Measurements from ENCODE around the gene ASXL2. TPM values are rescaled to one million over a fixed set of nuclear protein-coding genes. Genes with fewer than 3 reads are reported as not detected.
A peak's percentile ranks its signal among the peaks of the same experiment; 100 is the strongest.
"Not testable (repeated sequence)": the region's sequence is repeated elsewhere in the genome, so short reads cannot be mapped to it uniquely, and the experiment has no call there.

The ASXL2 gene
- total RNA-seq, 2 donors from 2014 or later: 30.7 to 33.8 TPM

DNA sequence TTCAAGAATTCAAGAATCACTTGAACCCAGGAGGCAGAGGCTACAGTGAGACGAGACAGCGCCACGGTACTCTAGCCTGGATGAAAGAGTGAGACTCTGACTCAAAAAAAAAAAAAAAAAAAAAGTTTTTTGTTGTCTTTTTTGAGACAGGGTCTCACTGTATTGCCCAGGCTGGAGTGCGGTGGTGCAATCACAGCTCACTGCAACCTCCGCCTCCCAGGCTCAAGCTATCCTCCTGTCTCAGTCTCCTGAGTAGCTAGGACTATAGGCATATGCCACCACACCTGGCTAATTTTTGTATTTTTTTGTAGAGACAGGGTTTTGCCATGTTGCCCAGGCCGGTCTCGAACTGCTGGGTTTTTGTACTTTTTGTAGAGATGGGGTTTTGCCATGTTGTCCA lies 28.9 kb downstream of the ASXL2 start:
- ATAC-seq: not testable (repeated sequence)

DNA sequence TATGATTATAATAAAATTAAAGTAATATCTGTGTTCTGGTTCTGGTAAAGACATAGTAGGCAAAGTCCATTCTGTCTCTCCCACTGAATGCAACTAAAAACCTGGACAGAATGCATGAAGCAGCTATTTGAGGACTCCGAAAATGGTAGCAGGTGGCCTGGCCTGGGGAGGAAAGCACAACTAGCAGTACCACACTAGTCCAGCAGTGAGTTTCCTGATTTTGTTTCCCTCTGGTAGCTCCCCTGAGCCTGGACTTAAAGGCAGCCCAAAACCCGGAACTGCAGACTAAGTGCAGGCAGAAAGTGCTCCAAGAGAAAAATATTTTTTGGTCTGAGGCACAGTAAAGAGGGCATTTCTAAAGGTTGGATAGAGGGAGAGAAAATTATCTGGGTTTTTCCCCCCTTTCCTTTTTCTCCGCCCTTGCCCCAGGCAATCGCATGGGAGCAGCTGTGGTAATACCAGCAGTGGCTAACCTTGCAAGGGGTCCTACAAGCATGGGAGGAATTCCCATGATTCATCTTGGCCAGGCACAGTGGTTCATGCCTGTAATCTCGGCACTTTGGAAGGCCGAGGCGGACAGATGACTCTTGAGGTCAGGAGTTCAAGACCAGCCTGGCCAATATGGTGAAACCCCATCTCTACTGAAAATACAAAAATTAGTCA lies 32.3 kb downstream of the ASXL2 start:
- DNase-seq: no peak
- intact Hi-C loops (cut with DNase I, micrococcal nuclease): no loop called here
- no peak for ATAC-seq

More for the DNA sequence above, 28.9 kb downstream of the ASXL2 start:
- DNase-seq; intact Hi-C loops (cut with DNase I, micrococcal nuclease): not testable (repeated sequence)

DNA sequence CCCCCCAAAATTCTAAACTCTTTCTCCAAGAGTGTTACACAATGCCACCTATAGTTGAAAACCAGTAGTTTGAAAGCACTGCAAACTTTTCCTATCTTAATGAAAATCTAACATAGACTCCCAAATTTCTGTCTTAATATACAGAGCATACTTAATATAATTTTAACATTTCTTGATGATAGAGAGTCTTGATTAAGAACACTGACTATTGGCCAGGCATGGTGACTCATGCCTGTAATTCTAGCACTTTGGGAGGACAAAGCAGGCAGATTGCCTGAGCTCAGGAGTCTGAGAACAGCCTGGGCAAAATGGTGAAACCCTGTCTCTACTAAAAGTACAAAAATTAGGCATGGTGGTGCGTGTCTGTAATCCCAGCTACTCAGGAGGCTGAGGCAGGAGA lies 34.2 kb downstream of the ASXL2 start:
- intact Hi-C loops (cut with DNase I, micrococcal nuclease): no loop called here
- no peak for ATAC-seq
- no peak for DNase-seq

DNA sequence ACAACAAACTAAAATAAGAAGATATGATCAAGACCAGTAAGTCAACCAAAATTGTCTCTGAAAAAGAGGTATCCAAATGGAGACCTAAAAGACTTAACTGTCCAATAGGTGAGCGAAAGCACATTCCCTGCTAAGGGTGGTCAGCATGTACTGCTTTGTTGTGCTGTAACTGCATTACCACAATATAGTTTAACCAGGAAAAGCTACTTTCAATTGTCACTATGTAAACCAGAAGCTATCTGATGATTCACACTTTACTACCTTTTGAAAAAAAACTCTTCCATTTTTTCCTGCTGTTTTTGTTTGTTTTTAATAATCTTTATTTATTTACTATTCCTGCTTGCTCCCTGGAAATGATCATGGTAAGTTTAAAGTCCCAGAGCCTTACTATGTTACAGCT lies 36.1 kb downstream of the ASXL2 start:
- intact Hi-C loops (cut with DNase I, micrococcal nuclease): no loop called here
- ATAC-seq (no peak), DNase-seq (no peak)

DNA sequence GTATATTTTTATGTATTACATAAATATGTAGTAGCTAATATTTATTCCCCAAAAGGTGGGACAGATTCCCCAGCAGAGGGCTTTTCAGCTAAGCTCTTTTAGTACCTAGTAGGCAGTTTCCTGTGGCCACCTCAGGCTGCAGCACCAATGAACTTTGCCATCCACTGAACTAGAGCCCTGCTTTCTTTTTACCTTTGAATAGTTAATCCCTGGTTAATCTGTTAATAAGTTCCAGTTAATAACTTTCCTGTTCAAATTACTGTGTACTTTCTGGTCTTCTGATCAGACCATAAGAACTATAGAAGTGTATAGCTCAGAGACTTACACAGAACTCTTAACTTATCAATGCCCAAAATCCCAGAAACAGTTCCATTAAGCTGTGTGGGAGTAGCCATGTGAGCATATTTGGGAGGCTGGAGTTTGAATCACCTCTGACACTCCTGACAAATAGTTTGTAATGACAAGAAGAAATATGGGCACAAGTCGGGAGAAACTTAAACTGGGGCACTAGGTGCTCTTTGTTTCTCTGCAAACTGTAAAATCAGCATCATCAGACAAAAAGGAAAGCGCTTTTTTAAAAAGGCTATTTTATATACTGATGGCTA lies 40.0 kb downstream of the ASXL2 start:
- intact Hi-C loops (cut with DNase I, micrococcal nuclease): no loop called here
- DNase-seq: no peak
- ATAC-seq: no peak

DNA sequence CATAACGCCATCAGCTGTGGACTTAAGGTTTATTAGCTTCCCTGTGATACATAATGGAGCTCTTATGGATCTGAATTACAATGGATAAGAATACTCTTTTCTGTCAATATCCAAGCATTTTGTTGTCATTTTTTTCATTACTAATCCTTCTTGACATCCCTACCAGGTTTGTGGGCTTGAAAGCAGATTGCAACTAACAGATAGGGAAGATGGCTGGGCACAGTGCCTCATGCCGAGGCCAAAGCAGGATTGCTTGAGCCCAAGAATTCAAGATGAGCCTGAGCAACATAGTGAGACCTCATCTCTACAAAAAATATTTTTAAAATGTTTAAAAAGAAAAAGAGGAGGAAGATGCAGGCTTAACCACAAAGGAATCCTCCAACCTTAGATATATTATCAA lies 42.4 kb downstream of the ASXL2 start:
- DNase-seq (no peak), ATAC-seq (no peak)
- intact Hi-C loops (cut with DNase I, micrococcal nuclease): no loop called here

DNA sequence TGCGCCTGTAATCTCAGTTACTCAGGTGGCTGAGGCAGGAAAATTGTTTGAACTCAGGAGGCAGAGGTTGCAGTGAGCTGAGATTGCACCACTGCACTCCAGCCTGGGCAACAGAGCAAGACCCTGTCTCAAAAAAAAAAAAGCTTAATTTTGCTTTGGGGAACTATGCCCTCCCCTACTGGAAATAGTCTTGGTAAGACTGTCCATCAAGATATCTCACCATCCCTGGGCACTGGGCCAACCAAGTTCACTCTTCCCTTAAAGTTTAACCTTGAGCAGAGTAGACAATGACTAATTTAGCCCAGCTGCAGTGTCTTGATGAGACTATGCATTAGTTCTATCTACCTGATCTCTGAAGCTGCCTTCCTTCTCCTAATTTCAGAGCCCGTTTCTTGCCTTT lies 44.7 kb downstream of the ASXL2 start:
- DNase-seq: peak in 1 of 2 donors; percentile 18
- intact Hi-C loops (cut with DNase I, micrococcal nuclease): no loop called here
- no peak for ATAC-seq

DNA sequence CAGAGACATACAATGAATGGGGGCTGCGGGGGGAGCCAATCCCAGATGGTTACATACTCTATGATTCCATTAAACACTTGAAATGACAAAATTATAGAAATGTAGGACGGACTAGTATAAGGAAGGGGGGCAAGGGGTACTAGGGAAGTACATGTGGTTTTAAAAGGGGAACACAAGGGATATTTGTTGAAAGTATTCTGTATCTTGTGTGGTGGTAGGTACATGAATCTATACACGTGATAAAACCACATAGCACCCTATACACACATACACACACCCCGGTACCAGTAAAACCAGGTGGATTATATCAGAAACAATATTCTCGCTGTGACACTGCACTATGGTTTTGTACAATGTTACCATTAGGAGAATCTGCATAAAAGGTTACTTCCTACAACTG lies 45.4 kb downstream of the ASXL2 start:
- no peak for ATAC-seq
- intact Hi-C loops (cut with DNase I, micrococcal nuclease): no loop called here
- no peak for DNase-seq

DNA sequence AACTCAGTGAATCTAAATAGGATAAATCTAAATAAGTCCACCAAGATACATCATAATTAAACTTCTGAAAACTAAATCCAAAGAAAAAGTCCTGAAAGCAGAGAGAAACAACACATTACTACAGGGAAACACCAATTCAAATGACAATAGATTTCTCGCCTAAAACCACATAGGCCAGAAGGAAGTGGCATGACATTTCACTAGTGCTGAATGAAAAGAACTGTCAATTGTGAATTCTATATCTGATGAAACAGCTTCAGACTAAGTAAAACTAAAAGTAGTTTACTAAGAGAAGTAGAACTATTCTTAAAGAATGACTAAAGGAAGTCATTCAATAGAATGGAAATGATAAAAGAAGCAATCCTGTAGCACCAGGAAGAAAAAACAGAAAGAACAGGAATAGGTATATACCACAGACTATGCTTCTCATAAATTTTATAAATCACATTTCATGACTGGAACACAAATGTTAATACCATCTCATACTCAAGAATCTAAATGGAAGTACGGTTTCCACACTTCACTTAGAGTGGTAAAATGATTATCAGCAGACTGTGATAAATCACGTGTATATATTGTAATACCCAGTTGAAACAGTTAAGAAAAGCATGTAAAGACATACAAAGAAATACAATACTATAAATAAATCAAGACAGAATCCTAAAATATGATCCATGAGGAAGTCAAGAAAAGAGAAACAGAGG lies 46.4 kb downstream of the ASXL2 start:
- intact Hi-C loops (cut with DNase I, micrococcal nuclease): no loop called here
- DNase-seq (no peak), ATAC-seq (no peak)

DNA sequence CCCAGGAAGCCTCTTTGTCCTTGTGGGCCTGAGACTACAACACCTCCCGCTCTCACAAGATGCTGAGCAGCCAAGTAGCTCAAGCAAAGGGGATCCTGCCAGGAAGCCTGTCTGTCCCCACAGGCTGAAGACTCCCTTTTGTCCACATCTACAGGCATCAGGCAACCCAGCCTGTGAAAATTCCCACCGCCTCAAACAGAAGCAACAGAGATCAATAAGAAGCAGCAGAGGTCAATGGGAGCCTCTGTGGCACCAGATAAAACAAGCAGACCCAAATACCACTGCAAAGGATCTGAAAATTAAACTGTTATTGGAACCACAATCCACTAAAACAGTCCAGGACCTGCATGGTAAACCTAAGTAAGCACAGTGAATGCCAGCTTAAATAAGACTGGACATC lies 48.5 kb downstream of the ASXL2 start:
- ATAC-seq (no peak), DNase-seq (no peak)
- intact Hi-C loops (cut with DNase I, micrococcal nuclease): no loop called here

DNA sequence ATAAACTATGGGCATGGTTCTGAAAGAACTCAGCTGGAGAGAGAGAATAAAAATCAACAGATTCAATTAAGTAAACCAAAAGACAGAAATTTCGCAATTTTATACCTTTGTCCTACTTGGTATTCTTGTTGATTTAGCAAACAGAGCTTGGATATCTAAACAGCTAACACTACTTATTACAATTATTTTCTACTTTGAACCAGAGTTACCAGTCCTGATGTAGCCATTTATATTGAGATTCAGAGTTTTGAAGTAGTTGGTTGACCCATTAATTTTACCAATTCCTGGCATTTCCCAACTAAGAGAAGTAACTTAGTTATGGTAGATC lies 48.9 kb downstream of the ASXL2 start:
- DNase-seq (no peak), ATAC-seq (peak; percentile 19)
- intact Hi-C loops (cut with DNase I, micrococcal nuclease): no loop called here

DNA sequence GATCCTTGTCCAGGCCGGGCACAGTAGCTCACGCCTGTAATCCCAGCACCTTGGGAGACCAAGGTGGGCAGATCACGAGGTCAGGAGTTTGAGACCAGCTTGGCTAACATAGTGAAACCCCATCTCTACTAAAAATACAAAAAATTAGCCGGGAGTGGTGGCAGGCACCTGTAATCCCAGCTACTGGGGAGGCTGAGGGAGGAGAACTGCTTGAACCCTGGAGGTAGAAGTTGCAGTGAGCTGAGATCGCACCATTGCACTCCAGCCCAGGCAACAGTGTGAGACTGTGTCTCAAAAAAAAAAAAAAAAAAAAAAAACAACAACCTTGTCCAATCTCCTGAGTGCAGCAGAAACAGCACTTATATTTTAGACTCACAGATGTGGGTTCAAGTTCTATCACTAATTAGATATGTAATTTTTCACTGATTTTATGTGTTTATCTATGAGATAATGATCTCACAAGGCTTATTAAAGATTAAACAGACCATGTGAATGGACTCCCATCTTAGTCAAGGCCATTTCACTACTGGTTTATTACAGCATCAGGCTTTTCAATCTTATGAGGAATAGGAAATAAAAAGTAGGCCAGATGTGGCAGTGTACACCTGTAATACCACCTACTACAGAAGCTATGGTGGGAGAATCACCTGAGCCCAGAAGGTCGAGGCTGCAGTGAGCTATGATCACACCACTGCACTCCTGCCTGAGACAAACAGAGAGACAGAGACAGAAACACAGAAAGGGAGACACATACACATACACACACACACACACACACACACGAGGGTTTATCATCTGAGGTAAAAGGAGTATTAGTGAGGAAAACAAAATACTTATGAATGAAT lies 49.5 kb downstream of the ASXL2 start:
- intact Hi-C loops (cut with DNase I, micrococcal nuclease); DNase-seq: not testable (repeated sequence)
- peak; percentile 50 for ATAC-seq

DNA sequence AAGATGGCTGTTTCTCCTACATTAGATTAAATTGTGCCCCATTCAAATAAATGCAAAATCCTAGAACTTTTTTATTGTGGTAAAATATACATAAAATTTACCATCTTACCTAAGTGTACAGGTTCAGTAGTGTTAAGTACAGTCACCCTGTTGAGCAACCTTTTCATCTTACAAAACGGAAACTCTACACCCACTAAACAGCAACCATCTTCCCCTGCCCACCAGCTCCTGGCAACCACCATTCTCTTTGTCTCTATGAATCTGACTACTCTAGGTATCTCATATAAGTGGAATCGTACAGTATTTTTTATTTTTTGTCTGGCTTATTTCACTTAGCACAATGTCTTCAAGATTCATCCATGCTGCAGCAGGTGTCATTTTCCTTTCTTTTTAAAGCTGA lies 53.0 kb downstream of the ASXL2 start:
- DNase-seq (no peak), ATAC-seq (no peak)
- intact Hi-C loops (cut with DNase I, micrococcal nuclease): no loop called here

DNA sequence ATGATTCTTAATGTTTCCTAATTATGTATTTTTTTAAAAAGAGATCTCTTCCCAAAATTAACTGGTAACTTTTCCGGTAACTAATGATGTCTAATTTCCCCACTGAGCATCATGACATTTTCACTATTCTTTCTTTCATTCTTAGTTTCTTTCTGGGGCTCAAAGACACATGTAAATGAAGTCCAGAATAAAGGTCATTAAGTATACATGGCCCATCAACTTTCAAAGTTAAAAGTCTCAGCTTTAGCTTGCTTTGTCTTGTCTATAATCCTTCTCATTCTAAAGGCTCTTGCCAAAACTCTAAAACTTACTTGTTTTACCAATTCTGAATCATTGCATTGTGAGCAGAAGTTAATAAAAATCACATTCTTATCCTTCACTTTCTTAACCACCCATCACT lies 53.6 kb downstream of the ASXL2 start:
- DNase-seq (no peak), ATAC-seq (no peak)
- intact Hi-C loops (cut with DNase I, micrococcal nuclease): no loop called here

DNA sequence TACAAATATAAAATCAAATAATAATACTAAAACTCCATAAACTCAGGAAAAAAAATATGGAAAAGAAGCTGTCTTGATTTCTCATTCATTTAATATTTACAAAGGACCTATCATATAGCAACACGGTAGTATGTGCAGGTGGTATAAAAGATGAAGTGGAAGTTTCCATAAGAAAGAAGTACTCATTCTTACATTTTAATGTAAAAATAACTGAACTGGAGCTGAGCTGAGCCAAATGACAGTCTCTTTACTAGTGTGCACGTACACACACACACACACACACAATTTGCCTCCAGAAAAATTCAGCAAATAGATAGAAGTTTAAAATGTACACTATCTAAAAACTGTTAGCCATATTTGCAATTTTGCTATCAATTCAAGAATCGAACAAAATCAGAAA lies 54.1 kb downstream of the ASXL2 start:
- DNase-seq (no peak), ATAC-seq (no peak)
- intact Hi-C loops (cut with DNase I, micrococcal nuclease): no loop called here

DNA sequence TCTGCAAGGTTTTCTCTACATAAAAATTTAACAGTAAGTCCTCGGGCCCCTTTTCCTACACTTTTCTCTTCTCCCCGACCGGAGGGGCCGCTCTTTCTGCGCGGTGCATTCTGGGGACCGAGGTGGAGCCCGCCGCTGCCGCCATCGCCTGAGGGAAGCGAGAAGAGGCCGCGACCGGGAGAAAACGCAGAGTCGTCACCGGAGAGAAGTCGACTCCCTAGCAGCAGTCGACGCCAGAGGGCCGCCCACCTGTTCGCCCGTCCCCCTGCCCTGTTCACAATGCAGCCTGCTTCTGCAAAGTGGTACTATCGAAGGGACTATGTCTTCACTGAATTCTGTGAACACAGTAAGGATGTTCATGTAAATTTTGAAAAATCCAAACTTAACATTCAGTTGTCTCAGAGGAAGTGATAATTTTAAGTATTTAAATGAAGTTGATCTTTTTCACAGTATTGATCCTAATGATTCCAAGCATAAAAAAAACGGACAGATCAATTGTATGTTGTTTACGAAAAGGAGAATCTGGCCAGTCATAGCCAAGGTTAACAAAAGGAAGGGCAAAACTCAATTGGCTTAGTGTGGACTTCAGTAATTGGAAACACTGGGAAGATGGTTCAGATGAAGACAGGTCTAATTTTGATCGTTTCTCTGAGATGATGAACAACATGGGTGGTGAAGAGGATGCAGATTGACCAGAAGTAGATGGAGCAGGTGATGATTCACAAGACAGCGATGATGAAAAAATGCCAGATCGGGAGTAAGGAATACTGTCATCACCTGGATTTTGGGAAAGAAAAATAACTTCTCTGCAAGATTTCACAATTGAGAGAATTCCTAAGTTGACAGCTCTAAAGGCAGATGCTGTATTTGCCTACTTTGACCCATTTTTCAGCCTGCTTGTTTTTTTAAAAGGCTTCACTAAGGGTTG lies 55.8 kb downstream of the ASXL2 start:
- ATAC-seq (no peak), DNase-seq (peak in 1 of 2 donors; percentile 45)
- intact Hi-C loops (cut with DNase I, micrococcal nuclease): no loop called here

DNA sequence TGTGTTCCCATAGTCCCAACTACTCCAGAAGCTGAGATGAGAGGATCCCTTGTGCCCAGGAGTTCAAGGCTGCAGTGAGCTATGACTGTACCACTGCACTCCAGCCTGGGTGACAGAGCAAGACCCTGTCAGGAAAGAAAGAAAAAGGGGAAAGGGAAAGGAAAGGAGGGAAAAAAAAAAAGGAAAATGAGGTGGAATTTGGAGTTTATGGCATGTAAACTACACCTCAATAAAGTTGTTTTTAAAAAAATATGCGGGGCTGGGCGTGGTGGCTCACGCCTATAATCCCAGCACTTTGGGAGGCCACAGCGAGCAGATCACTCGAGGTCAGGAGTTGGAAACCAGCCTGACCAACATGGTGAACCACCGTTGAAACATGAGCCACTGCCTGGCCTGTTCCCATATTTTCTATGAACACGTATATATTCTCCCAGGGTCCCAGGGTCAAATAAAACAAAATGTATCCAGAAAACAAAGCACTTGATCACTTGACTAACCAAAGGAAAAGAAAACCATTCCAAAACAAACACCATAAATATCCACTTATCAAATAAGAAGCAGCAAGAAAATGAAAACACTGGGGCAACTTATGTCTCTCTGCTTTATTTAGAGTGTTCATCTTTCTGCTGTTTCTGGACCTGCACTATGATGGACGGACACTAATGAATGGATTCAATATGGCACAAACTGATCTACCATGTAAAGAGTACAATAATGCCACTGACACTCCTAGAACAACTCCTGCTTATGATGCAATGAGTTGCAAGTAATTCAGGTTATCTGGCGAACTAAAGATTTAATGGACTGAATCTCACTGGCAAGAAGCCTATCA lies 56.8 kb downstream of the ASXL2 start:
- intact Hi-C loops (cut with DNase I, micrococcal nuclease): no loop called here
- ATAC-seq (no peak), DNase-seq (no peak)

DNA sequence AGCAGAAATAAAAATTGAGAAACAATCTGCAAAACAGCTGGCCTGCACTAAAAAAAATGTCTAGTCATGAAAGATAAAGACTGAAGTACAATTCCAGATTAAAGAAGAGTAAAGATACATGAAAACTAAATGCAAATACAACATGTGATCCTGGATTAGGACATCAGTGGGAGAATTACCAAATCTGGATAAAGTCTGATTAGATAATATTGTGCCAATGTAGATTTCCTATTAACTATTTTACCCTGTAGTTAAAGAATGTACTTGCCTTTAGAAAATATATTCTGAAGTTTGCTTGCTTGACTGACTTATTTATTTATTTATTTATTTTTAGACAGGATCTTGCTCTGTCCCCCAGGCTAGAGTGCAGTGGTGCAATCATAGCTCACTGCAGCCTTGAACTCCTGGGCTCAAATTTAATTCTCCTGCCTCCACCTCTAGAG lies 58.7 kb downstream of the ASXL2 start:
- intact Hi-C loops (cut with DNase I, micrococcal nuclease): no loop called here
- DNase-seq (no peak), ATAC-seq (no peak)

All from left colon (tissue), 2 donors.